Gastrocnemius medialis (tissue), 4 donors: ENCODE data around the gene GPBP1L1.

Experiments
- POLR2A ChIP-seq, 2 donors: fragments of 450-650 bp; IDR thresholded peaks; one replicate each; pipeline ENCODE4 v1.6.1; 2017; ENCODE audit warnings: antibody characterized with exemption in 2 of 2, mild to moderate bottlenecking in 2 of 2, moderate library complexity in 2 of 2
- TF ChIP-seq, protein P1 (sequence below), 5 experiments: fragments of 450-650 bp in 3 of 5; fragments of 200-600 bp in 2 of 5; sonication (generic) in 2 of 5; IDR thresholded peaks in 4 of 5; conservative IDR thresholded peaks in 1 of 5; 1 replicate in 4 of 5; 2 replicates in 1 of 5; pipeline ENCODE4 v1.5.1; 2016 to 2019; ENCODE audit warnings: antibody characterized with exemption in 5 of 5, mild to moderate bottlenecking in 3 of 5, moderate library complexity in 3 of 5

GRCh38 chr1:45585496-45586075, 100.7 kb downstream of the GPBP1L1 start:
- TF ChIP-seq, protein P1, sequence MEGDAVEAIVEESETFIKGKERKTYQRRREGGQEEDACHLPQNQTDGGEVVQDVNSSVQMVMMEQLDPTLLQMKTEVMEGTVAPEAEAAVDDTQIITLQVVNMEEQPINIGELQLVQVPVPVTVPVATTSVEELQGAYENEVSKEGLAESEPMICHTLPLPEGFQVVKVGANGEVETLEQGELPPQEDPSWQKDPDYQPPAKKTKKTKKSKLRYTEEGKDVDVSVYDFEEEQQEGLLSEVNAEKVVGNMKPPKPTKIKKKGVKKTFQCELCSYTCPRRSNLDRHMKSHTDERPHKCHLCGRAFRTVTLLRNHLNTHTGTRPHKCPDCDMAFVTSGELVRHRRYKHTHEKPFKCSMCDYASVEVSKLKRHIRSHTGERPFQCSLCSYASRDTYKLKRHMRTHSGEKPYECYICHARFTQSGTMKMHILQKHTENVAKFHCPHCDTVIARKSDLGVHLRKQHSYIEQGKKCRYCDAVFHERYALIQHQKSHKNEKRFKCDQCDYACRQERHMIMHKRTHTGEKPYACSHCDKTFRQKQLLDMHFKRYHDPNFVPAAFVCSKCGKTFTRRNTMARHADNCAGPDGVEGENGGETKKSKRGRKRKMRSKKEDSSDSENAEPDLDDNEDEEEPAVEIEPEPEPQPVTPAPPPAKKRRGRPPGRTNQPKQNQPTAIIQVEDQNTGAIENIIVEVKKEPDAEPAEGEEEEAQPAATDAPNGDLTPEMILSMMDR (IDR thresholded peaks at IDR 0.05 in 4 of 5, conservative IDR thresholded peaks at IDR 0.05 in 1 of 5), result no peak
- TF ChIP-seq POLR2A (IDR thresholded peaks at IDR 0.05), result no peak
